Right atrium auricular region (tissue), 2 donors: ENCODE measurements around the gene EBF3. TPM values are rescaled to one million over a fixed set of nuclear protein-coding genes. Genes with fewer than 3 reads are reported as not detected.

Source experiments
- DNase-seq: peaks from one replicate; pipeline ENCODE4 v3.0.0-alpha.2; 2019; ENCODE audit warnings: low spot score
- H3K27ac ChIP-seq, 2 donors: fragments of 200-600 bp; sonication (generic); 1 replicate in 1 of 2; 2 replicates in 1 of 2; pipeline ENCODE4 v1.5.1; 2016 to 2019
- H3K27me3 ChIP-seq, 2 donors: fragments of 200-600 bp; sonication (generic); one replicate each; pipeline versions ENCODE4 v1.5.1 to v1.6.0; 2017 to 2019
- H3K36me3 ChIP-seq: fragments of 200-600 bp; sonication (generic); one replicate; pipeline ENCODE4 v1.5.1; 2016
- H3K4me1 ChIP-seq, 2 donors: fragments of 200-600 bp; sonication (generic); one replicate each; pipeline versions ENCODE4 v1.5.1 to v1.6.0; 2017 to 2019
- H3K4me3 ChIP-seq, 2 donors: fragments of 200-600 bp; sonication (generic); 1 replicate in 1 of 2; 2 replicates in 1 of 2; pipeline ENCODE4 v1.5.1; 2017 to 2019; ENCODE audit warnings: mild to moderate bottlenecking in 1 of 2, moderate library complexity in 1 of 2
- H3K9me3 ChIP-seq, 2 donors: fragments of 200-600 bp; sonication (generic); one replicate each; pipeline ENCODE4 v1.5.1; 2019
- CTCF ChIP-seq, 2 donors: fragments of 200-600 bp; sonication (generic); IDR thresholded peaks; one replicate each; pipeline ENCODE4 v1.5.1; 2019; ENCODE audit warnings: antibody characterized with exemption in 2 of 2
- total RNA-seq, 2 donors: library from RNA; depleted of rRNA; stranded (reverse); fragments of >200 nt; gene quantifications; one replicate each; pipeline ENCODE4 v1.1.0, GENCODE V29; 2016

Gene EBF3
- total RNA-seq, 2 donors from 2014 or later = 5.8 to 6.9 TPM

GRCh38 chr10:129892548-129893052, 71.5 kb downstream of the EBF3 start:
- no peaks in the 10 kb centered on the region for H3K36me3 ChIP-seq
- DNase-seq = no peak
- peaks cover 0 to 36% of the 10 kb centered on the region in 2 donors for H3K4me1 ChIP-seq
- H3K27me3 ChIP-seq = no peaks in the 10 kb centered on the region
- H3K4me3 ChIP-seq = no peak overlapping the region
- no peaks in the 10 kb centered on the region for H3K9me3 ChIP-seq
- no peak for TF ChIP-seq CTCF (IDR thresholded peaks at IDR 0.05)
- peak overlapping the region; percentile 47 to 60 for H3K27ac ChIP-seq

- Histone ChIP-seq H3K4me3 (no peak overlapping the region), H3K27me3 (no peaks in the 10 kb centered on the region), H3K4me1 (peaks cover 0 to 36% of the 10 kb centered on the region in 2 donors), H3K27ac (peak overlapping the region; percentile 47 to 60), H3K36me3 (no peaks in the 10 kb centered on the region), H3K9me3 (no peaks in the 10 kb centered on the region)
- no peak for TF ChIP-seq CTCF (IDR thresholded peaks at IDR 0.05)
- DNase-seq = no peak
These were observed 72.3 kb downstream of the EBF3 start for GRCh38 chr10:129891806-129892205.

- H3K4me1 ChIP-seq = peaks cover 0 to 36% of the 10 kb centered on the region in 2 donors
- no peaks in the 10 kb centered on the region for H3K36me3 ChIP-seq
- no peak overlapping the region for H3K27ac ChIP-seq
- H3K4me3 ChIP-seq = no peak overlapping the region
- H3K9me3 ChIP-seq = no peaks in the 10 kb centered on the region
- no peak for DNase-seq
- TF ChIP-seq CTCF (IDR thresholded peaks at IDR 0.05) = no peak
- H3K27me3 ChIP-seq = no peaks in the 10 kb centered on the region
These were observed 73.9 kb downstream of the EBF3 start for GRCh38 chr10:129890170-129890569.

GRCh38 chr10:129888784-129889616, 75.1 kb downstream of the EBF3 start:
- H3K27me3 ChIP-seq = no peaks in the 10 kb centered on the region
- H3K27ac ChIP-seq = peak overlapping the region in 1 of 2 donors; percentile 19
- TF ChIP-seq CTCF (IDR thresholded peaks at IDR 0.05) = peak; percentile 36 to 85
- H3K4me1 ChIP-seq = peaks cover 0 to 28% of the 10 kb centered on the region in 2 donors
- no peaks in the 10 kb centered on the region for H3K36me3 ChIP-seq
- H3K9me3 ChIP-seq = no peaks in the 10 kb centered on the region
- H3K4me3 ChIP-seq = no peak overlapping the region
- peak; percentile 70 for DNase-seq

- H3K9me3 ChIP-seq = no peaks in the 10 kb centered on the region
- no peak for DNase-seq
- H3K36me3 ChIP-seq = no peaks in the 10 kb centered on the region
- H3K27me3 ChIP-seq = no peaks in the 10 kb centered on the region
- H3K4me1 ChIP-seq = peaks cover 0 to 20% of the 10 kb centered on the region in 2 donors
- TF ChIP-seq CTCF (IDR thresholded peaks at IDR 0.05) = no peak
- H3K4me3 ChIP-seq = no peak overlapping the region
- no peak overlapping the region for H3K27ac ChIP-seq
These were observed 75.9 kb downstream of the EBF3 start for GRCh38 chr10:129887986-129888783.
